HL-60/S4 treated with phorbol 12-myristate 13-acetate at 8.2 ng/mL for 4 days and 3 days (cell line): Measurements from ENCODE around the gene USF1.

Source experiments
- in situ Hi-C: fragments of 300-500 bp; cut with MboI; formaldehyde crosslinking; loops from 2 replicates; pipeline ENCODE4 v1.15.0; 2022; ENCODE audit warnings: low sequenced_read_pairs

The USF1 gene, protein sequence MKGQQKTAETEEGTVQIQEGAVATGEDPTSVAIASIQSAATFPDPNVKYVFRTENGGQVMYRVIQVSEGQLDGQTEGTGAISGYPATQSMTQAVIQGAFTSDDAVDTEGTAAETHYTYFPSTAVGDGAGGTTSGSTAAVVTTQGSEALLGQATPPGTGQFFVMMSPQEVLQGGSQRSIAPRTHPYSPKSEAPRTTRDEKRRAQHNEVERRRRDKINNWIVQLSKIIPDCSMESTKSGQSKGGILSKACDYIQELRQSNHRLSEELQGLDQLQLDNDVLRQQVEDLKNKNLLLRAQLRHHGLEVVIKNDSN

GRCh38 chr1:161045736-161046604 is at the start of gene USF1:
TSS of gene USF1 (minus strand) at chr1:161045977. CDS start at chr1:161043275, 2,702 bp downstream.
- in situ Hi-C loops, result no loop called here

- in situ Hi-C loops, result no loop called here
Measured at GRCh38 chr1:161095230-161095629, 49.5 kb upstream of the USF1 start.

- in situ Hi-C loops, result no loop called here
Measured at GRCh38 chr1:161094481-161094880, 48.7 kb upstream of the USF1 start.

DNA sequence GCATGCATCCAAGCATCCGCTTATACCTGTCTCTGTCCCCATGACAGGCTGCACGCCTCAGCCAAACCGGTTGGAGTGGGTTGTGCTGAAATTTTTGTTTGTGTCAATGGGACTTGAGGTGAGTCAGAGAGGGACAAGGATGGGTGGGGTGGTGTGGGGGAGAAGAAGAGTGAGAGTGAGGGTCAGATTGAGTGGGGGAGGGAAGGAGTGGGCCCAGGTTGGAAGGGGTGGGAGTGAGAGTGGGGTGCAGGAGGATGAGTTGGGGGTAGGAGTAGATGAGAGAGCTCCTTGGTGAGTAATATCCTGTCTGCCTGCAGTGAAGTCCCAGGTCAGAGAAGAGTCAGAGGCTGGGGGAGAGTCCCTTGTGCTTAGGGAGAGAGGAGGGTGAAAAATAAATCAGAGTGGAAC is 46.8 kb upstream of the USF1 start:
- in situ Hi-C loops, result no loop called here

DNA sequence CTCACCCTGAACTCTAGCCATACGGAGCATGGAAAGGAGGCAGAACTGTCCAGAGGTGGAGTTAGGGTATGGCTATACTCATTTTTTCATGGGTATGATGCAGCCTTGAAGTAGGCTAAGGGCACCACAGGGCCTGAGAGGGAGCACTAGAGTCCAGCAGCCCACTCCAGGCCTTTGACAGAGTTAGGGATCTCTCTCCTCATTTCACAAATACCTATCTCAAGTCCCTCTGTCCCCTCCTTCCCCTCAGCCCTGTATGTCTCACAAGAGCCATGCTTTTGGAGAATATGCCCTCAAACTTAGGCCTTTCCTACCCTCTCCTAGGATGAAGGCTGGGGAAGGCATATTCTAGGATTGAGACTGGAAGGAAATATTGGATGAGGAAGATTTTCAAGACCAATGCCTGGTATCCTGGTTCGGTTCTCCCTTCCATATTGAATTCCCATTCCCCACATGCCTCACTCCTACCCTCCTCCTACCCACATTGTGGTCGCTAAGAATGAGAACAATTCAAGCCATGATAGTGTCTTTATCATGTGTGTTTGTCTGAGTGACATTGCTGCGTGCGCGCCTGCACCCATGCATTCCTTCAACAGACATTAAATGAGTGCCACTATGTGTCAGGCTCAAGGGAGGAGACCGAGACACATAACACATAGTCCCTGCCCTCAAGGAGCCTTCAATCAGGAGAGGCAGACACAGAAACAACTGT is 46.2 kb upstream of the USF1 start:
- in situ Hi-C loops, result no loop called here

GRCh38 chr1:161091093-161091492 is 45.3 kb upstream of the USF1 start:
- in situ Hi-C loops, result no loop called here

- in situ Hi-C loops, result no loop called here
Measured at GRCh38 chr1:161090617-161091016, 44.8 kb upstream of the USF1 start.

DNA sequence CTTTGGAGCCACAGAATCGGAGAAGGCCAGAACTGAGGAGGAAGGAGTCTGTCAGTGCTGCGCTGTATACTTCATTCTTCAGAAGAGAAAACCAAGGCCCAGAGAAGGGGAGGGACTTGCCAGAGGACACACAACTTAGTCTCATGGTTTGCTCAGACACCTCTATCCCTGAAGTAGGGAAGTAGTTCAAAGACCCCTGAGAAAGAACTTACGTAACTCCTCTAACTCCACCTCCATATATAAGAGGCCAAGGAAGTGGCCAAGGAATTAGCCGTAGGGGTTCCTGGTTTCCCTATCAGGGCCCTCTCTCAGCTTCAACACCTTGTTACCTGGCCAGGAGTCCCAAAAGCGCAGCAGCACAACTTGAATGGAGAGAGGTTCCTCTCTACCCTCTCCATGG is 44.2 kb upstream of the USF1 start:
- in situ Hi-C loops, result no loop called here

DNA sequence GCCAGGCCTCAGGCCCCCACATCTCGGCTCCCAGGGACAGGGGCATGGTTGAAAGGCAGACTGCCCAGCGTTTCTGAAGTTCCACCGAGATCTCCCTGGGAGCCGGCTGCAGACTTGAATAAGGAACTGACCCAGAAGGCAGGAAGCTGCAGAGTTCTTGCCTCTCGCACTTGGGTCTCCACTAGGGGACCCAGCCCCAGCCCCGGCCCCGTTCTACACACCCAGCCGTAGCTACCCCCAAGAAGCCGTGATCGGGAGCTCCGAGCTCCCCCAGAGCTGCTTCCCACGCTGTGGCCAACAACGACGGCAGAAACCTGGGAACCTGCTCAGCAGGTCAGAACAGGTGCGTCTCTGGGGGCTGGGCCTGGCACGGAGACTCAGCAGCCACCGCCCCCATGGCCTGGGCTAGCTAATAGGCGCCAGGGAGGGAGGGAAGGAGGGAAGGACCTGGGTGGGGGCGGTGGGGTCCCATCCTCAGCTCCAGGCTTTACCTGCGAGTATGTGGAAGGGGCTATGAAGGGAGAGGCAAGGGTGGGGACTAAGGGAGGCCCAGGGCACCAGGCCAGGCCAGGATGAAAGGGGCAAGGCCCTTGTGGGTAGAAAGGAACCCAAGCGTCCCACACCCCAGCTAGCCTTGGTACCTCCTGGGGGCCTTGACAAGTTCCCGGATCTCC is 43.6 kb upstream of the USF1 start, which contains the start of gene NECTIN4:
Gene NECTIN4 (minus strand): TSS at position 308 of the 674 bp plus-strand sequence. CDS start 262 bp downstream, at position 46.
- in situ Hi-C loops, result no loop called here

DNA sequence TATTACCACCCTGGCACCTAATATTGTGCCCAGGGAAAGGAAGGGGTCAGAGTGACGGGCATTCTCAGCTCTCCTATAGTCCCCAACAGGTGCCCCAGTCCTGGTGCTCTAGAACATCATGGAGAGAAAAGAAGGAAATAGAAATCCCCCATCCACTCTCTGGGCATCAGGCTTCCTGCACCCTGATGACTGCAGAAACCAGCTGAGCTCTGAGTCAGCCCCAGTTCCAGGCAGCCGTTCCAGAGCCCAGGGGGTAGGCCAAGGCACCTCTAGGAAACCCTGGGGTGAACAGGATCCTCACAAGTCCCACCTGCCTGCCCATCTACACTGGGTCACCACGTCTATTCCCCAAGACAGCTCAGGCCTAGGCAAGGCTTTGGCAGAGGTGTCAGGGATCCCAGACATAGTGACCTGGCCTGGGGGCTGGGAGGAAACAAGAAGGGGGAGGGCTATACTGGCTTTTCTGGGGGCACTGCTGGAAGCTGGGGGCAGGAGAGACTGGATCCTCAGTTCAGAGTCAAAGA is 42.9 kb upstream of the USF1 start:
- in situ Hi-C loops, result no loop called here

DNA sequence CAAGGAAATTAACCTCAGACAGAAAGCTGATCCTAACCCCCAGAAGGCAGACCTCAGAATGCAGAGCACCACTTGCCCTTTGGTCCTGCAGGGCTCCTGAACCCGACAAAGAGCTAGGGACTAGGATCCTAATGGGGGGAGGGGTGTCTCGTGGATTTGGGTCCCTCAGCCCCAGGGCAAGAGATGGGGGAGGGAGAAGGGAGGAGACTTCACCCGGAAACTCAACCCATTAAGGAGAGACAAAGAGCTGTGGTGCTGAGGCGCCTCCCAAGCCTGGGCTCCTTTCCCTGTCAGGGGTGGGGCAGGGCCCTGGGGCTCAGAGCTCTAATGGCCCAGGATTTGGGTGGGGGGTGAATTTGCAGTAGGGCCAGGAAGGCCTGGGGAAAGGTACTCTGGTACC is 40.7 kb upstream of the USF1 start:
- in situ Hi-C loops, result no loop called here

- in situ Hi-C loops, result no loop called here
Measured at GRCh38 chr1:161085165-161085564, 39.4 kb upstream of the USF1 start.

DNA sequence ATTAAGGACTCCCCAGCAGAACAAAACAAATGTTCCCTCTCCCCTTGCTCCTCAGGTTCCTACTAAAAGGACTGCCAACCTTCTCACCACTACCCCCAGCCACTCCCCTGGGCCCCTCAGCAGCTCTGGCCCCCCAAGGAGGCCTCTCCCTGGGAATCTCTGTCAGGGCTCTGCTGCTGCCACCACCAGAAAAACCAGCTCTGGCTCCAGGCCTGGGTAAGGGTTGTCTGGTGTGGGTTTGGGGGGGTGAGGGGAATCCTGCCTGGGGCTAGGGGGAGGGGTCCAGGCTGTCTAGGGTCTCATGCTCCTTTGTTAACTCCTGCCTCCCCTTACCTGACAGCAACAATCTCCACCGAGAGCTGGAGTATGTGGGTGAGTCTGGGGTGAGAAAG is 38.8 kb upstream of the USF1 start:
- in situ Hi-C loops, result no loop called here

DNA sequence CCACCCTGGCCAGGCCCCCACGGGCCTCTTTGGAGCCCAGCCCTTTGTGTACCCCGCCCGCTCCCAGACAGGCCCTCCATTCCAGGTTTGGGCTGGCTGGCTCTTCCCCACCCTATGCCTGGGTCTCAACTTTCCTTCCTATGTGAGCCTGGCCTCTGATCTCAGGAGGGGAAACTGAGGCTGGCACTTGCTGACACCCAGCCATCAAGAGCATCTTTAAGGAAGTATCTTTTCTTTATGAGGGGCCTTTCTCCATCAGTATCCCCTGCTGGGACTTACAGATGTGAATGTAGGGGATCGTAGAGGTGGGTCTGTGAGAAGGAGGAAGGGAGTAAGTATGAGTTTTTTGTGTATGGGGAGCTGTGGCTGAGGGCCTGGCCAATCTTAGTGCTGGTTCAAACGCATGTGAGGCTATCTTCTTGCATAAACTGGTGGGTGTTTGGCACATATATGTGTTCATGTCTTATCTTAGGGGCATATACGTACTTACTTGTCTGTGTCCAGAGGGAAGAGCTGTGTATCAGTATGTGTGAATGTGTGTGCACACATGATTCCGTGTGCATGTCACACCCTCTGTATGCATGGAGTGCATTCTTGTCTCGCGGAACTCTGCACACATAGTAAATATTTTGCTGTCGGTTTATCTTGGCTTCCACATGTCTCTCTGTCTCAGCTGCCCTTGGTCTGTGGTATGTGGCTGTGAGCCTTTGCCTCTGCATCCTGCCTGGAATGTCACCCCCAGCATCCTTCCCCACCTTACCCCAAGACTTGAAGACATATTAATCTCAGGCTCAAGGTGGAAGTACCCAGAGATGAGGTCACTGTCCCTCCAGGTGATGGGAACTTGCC is 38.2 kb upstream of the USF1 start:
- in situ Hi-C loops, result no loop called here

DNA sequence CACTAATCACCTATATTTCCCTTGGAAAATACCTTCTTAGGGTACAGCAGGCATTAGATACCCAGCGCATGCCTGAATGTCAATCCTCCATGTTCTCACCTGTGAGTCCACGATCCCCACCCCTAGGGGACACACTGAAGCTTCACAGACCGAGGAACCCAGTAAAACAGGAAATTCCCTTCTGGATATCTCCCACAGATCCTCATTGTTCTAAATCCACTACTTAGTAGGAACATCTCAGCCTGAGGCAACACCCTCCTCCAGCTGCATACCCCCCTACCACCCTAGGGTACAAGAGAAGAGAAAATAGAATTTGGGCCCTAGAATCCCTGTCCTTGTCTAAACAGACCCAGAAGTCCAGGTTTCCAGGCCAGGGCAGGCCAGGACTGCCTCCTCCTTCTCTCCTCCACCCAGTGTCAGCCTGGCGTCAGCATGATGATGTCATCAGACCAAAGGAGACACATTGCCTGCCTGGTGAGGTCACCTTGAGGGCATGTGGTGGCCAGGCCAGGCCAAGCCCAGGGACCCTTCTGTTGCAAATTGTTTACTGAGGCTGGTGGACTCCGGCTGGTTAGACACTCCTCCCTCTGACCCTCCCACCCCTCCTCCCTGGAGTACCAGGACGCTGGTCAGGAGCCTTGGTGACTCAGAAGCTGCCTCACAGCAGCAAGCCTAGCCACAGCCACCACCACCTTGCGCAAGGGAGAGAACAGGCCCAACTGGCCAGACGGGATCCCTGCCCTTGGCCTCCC is 37.4 kb upstream of the USF1 start:
- in situ Hi-C loops, result no loop called here

GRCh38 chr1:161082483-161082882 is 36.7 kb upstream of the USF1 start:
- in situ Hi-C loops, result no loop called here

DNA sequence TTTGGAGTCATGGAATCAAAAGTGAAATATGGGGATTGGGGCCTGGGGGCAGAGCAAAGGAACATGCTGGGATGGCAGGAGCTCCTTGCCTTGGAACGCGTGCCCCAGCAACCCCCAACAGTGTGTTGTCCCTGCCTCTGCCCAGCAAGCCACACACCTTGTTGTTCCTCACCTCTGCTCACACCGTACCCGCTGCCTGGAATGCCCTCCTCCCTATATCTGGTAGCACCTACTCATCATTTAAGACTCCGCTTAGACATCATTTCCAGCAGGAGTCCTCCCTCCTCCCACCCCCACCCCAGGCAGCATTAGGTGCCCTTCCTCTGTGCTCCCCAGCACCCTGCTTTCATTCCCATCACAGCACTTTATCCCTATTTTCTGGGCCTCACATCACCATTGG is 35.7 kb upstream of the USF1 start:
- in situ Hi-C loops, result no loop called here

GRCh38 chr1:161080441-161081405 is 34.9 kb upstream of the USF1 start:
- in situ Hi-C loops, result no loop called here
